B cell (primary cell): Measurements from ENCODE around the gene TRAPPC11. TPM values are rescaled to one million over a fixed set of nuclear protein-coding genes. Genes with fewer than 3 reads are reported as not detected.

ENCODE experiments used
- ATAC-seq: fragments of 200-7000 bp; cut with Tn5 transposase; one replicate; pipeline ENCODE4 v1.10.0; 2021; ENCODE audit warnings: low read depth, mild to moderate bottlenecking, moderate number of reproducible peaks, moderate library complexity
- CTCF ChIA-PET: fragments of 350-600 bp; sonication (Branson Sonifier 250); formaldehyde crosslinking; loops from one replicate; lab custom pipeline; 2021; ENCODE audit warnings: antibody characterized with exemption, inconsistent platforms; lab: Charles Lee
- POLR2A ChIA-PET: fragments of 350-600 bp; sonication (Branson Sonifier 250); formaldehyde crosslinking; loops from one replicate; lab custom pipeline; 2021; ENCODE audit warnings: antibody characterized with exemption; lab: Charles Lee
- DNase-seq: peaks from one replicate; pipeline ENCODE4 v3.0.0; 2013
- H2AFZ ChIP-seq: 2 replicates; pipeline ENCODE4 v1.6.1; 2012; ENCODE audit warnings: mild to moderate bottlenecking, low read depth, low read length; ENCODE audit not compliant: insufficient read depth, poor library complexity, severe bottlenecking
- H3K27ac ChIP-seq, 2 donors: 1 replicate in 1 of 2; 2 replicates in 1 of 2; pipeline ENCODE4 v1.5.1; 2012 to 2013; ENCODE audit warnings: low read length in 2 of 2, mild to moderate bottlenecking in 2 of 2, moderate library complexity in 1 of 2
- H3K27me3 ChIP-seq, 4 experiments: fragments of 200-600 bp in 1 of 4; sonication (generic) in 1 of 4; replicated peaks in 1 of 4; 1 replicate in 2 of 4; 2 replicates in 2 of 4; pipeline versions ENCODE4 v1.6.1 to v1.7.0; 2013 to 2016; ENCODE audit warnings: low read length in 3 of 4, mild to moderate bottlenecking in 2 of 4, mixed read lengths in 1 of 4, moderate library complexity in 1 of 4; ENCODE audit not compliant: insufficient read depth in 4 of 4, control insufficient read depth in 3 of 4; ENCODE audit errors: control extremely low read depth in 1 of 4
- H3K36me3 ChIP-seq, 2 experiments: replicated peaks in 1 of 2; 1 replicate in 1 of 2; 2 replicates in 1 of 2; pipeline versions ENCODE4 v1.6.1 to v1.7.1; 2013; ENCODE audit warnings: low read length in 1 of 2; ENCODE audit not compliant: insufficient read depth in 2 of 2, control insufficient read depth in 1 of 2; ENCODE audit errors: control extremely low read depth in 1 of 2, extremely low read depth in 1 of 2
- H3K4me1 ChIP-seq, 2 donors: fragments of 200-600 bp in 1 of 2; sonication (generic) in 1 of 2; 1 replicate in 1 of 2; 2 replicates in 1 of 2; pipeline versions ENCODE4 v1.5.1 to v1.6.1; 2013 to 2017; ENCODE audit warnings: low read length in 2 of 2; ENCODE audit not compliant: control insufficient read depth in 2 of 2, insufficient read depth in 2 of 2
- H3K4me2 ChIP-seq: replicated peaks from 2 replicates; pipeline ENCODE3; 2012; ENCODE audit warnings: mild to moderate bottlenecking, low read depth, low read length; ENCODE audit not compliant: poor library complexity, severe bottlenecking
- H3K4me3 ChIP-seq, 5 experiments: fragments of 200-600 bp in 1 of 5; sonication (generic) in 1 of 5; 1 replicate in 3 of 5; 2 replicates in 2 of 5; pipeline versions ENCODE4 v1.5.1 to v1.7.0; 2011 to 2016; ENCODE audit warnings: low read length in 4 of 5, mild to moderate bottlenecking in 4 of 5, low read depth in 2 of 5, control low read depth in 1 of 5, moderate library complexity in 1 of 5; ENCODE audit not compliant: insufficient read depth in 1 of 5; ENCODE audit errors: control extremely low read depth in 1 of 5, extremely low read depth in 1 of 5
- H3K79me2 ChIP-seq: fragments of 200-600 bp; sonication (generic); one replicate; pipeline ENCODE4 v1.6.0; 2016; ENCODE audit warnings: low read length; ENCODE audit not compliant: control insufficient read depth, insufficient read depth
- H3K9ac ChIP-seq: fragments of 200-600 bp; sonication (generic); 2 replicates; pipeline ENCODE4 v1.6.1; 2017; ENCODE audit warnings: mild to moderate bottlenecking, low read length, moderate library complexity
- H3K9me3 ChIP-seq, 3 donors: one replicate each; pipeline versions ENCODE4 v1.6.1 to v1.7.1; 2013; ENCODE audit warnings: low read length in 2 of 3; ENCODE audit not compliant: control insufficient read depth in 2 of 3, insufficient read depth in 1 of 3; ENCODE audit errors: control extremely low read depth in 1 of 3
- H4K20me1 ChIP-seq: 2 replicates; pipeline ENCODE4 v1.6.0; 2012; ENCODE audit warnings: mild to moderate bottlenecking, low read length; ENCODE audit not compliant: insufficient read depth, control insufficient read depth, poor library complexity, severe bottlenecking
- H3K27ac Mint-ChIP-seq: one replicate; pipeline ENCODE4 v1.8.0; 2021; ENCODE audit warnings: mixed read lengths
- H3K27me3 Mint-ChIP-seq: one replicate; pipeline ENCODE4 v1.8.0; 2021; ENCODE audit warnings: mixed read lengths
- H3K4me1 Mint-ChIP-seq: one replicate; pipeline ENCODE4 v1.8.0; 2021; ENCODE audit warnings: mixed read lengths
- H3K4me3 Mint-ChIP-seq: one replicate; pipeline ENCODE4 v1.8.0; 2021; ENCODE audit warnings: mixed read lengths
- H3K9me3 Mint-ChIP-seq: one replicate; pipeline ENCODE4 v1.8.0; 2022; ENCODE audit warnings: mixed read lengths; ENCODE audit not compliant: insufficient read depth
- CTCF ChIP-seq: fragments of 200-600 bp; IDR thresholded peaks from one replicate; pipeline ENCODE4 v1.8.0; 2022; ENCODE audit warnings: antibody characterized with exemption, mild to moderate bottlenecking
- EZH2 ChIP-seq: IDR thresholded peaks from 2 replicates; pipeline ENCODE4 v1.6.1; 2012; ENCODE audit warnings: borderline replicate concordance, low read depth, mild to moderate bottlenecking, moderate library complexity, low read length; ENCODE audit not compliant: insufficient read depth, poor library complexity, severe bottlenecking
- WGBS: methylation state at CpG from one replicate; pipeline ENCODE4 v1.1.5; 2013; ENCODE audit warnings: missing lambda C conversion rate; ENCODE audit not compliant: insufficient coverage; 5-methylcytosine and 5-hydroxymethylcytosine counted together
- intact Hi-C: fragments of 100-400 bp; cut with micrococcal nuclease; formaldehyde crosslinking; loops from one replicate; pipeline ENCODE4 v1.10.0; 2022
- polyA plus RNA-seq: library from polyadenylated mRNA; depleted of rRNA; stranded (reverse); fragments of >200 nt; gene quantifications from 2 replicates; pipeline ENCODE4 v1.2.3, GENCODE V29; 2012
- total RNA-seq, 2 donors: library from RNA; stranded (reverse); fragments of 120-200 nt in 1 of 2; gene quantifications; 1 replicate in 1 of 2; 2 replicates in 1 of 2; pipeline versions ENCODE4 v1.2.3 to v1.2.4, GENCODE V29; 2013 to 2022

The TRAPPC11 gene
- total and polyA plus RNA-seq, 2 donors (not counting 1 experiment from before 2014, with no cell fraction given), result 23.5 to 53.8 TPM

- H3K27ac Mint-ChIP-seq, result peak overlapping the region; percentile 56
- H3K4me1 Mint-ChIP-seq, result peaks cover 12% of the 10 kb centered on the region
- no peaks in the 10 kb centered on the region for H3K79me2 ChIP-seq
- H3K4me3 Mint-ChIP-seq, result peak overlapping the region; percentile 84
- H3K4me3 ChIP-seq, result peak overlapping the region in 4 of 5 experiments; percentile 32 to 64 (median 52)
- H3K9ac ChIP-seq, result peak overlapping the region; percentile 62
- H3K9me3 Mint-ChIP-seq, result no peaks in the 10 kb centered on the region
- 3% methylated on average over 70 of the region's 70 CpGs for WGBS
- TF ChIP-seq CTCF (no peak), EZH2 (no peak)
- peak overlapping the region; percentile 62 for H2AFZ ChIP-seq
- no peaks in the 10 kb centered on the region for H4K20me1 ChIP-seq
- H3K27ac ChIP-seq, result no peak overlapping the region
- peaks cover 0 to 38% (median 3%) of the 10 kb centered on the region in 3 donors for H3K9me3 ChIP-seq
- peaks cover 8 to 20% of the 10 kb centered on the region in 2 donors for H3K4me1 ChIP-seq
- H3K36me3 ChIP-seq, result no peaks in the 10 kb centered on the region
- ATAC-seq (peak; percentile 61), DNase-seq (peak; percentile 82)
- H3K27me3 ChIP-seq, result peaks cover 0 to 18% (median 5%) of the 10 kb centered on the region in 4 experiments
- intact Hi-C loops, result loop anchor here (2.0 kb wide), 1 partner anchor 218 kb away; the partner anchor contains the start of gene ING2
- peaks cover 21% of the 10 kb centered on the region for H3K27me3 Mint-ChIP-seq
- H3K4me2 ChIP-seq, result peak overlapping the region; percentile 81
- ChIA-PET POLR2A (no interaction called here), CTCF (no interaction called here)
Observed at GRCh38 chr4:183722731-183723560, 63.9 kb downstream of the TRAPPC11 start.
